Fibroblast of mammary gland (primary cell): ENCODE measurements around the gene ACADS.

ENCODE experiments used
- DNase-seq: peaks from one replicate; pipeline ENCODE4 v3.0.0-alpha.2; 2010; ENCODE audit warnings: low read depth
- H3K4me3 ChIP-seq: 2 replicates; pipeline ENCODE4 v1.5.1; 2011; ENCODE audit warnings: low read depth, mild to moderate bottlenecking, low read length, moderate library complexity; ENCODE audit not compliant: control insufficient read depth
- TF ChIP-seq, protein P1 (sequence below): conservative IDR thresholded peaks from 2 replicates; pipeline ENCODE4 v1.5.1; 2011; ENCODE audit warnings: low read depth, low read length, inconsistent platforms; ENCODE audit not compliant: control insufficient read depth, insufficient read depth

The ACADS gene

DNA sequence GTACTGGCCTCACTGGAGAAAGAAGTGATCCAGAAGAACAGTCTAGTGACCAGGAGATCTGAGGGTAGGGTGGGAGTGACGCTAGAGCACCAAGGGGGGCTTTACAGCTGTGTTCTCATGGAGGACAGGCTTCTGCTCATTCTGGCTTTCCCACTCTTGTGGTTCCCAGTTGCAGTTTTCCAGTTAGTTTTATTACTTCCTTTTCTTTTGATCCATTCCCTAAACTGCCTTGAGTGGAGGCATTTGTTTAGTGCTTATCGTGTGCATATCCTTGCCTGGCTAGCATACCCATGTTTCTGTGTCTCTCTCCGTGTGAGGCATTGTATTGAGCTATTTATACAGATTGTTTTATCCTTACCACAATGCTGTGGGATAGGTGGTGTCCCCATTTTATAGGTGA, 34.6 kb upstream of the ACADS start:
- no peak overlapping the region for H3K4me3 ChIP-seq
- TF ChIP-seq, protein P1, sequence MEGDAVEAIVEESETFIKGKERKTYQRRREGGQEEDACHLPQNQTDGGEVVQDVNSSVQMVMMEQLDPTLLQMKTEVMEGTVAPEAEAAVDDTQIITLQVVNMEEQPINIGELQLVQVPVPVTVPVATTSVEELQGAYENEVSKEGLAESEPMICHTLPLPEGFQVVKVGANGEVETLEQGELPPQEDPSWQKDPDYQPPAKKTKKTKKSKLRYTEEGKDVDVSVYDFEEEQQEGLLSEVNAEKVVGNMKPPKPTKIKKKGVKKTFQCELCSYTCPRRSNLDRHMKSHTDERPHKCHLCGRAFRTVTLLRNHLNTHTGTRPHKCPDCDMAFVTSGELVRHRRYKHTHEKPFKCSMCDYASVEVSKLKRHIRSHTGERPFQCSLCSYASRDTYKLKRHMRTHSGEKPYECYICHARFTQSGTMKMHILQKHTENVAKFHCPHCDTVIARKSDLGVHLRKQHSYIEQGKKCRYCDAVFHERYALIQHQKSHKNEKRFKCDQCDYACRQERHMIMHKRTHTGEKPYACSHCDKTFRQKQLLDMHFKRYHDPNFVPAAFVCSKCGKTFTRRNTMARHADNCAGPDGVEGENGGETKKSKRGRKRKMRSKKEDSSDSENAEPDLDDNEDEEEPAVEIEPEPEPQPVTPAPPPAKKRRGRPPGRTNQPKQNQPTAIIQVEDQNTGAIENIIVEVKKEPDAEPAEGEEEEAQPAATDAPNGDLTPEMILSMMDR = no peak
- no peak for DNase-seq

DNA sequence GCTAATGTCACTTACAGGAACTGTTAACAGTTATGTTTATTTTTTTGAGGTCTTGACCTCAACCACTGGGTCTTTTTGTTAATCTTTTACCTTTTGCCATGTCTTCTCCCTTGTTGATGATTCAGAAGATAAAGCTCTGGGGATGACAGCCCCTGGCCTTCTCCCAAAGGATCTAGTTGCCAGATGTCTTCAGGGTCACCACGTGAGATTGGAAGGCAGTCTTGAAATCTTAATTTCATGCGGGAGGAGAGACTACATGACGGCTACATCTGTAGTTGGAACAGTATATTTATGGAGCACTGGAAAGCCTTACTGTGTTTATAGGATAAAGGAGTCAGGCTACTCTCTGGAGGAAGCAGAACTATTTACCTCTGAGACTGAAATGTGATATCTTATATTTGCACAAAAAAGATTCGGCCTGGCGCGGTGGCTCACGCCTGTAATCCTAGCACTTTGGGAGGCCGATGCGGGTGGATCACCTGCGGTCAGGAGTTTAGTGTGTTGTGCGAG, 33.0 kb upstream of the ACADS start:
- peak; percentile 51 for DNase-seq
- TF ChIP-seq, protein P1 = no peak
- no peak overlapping the region for H3K4me3 ChIP-seq

DNA sequence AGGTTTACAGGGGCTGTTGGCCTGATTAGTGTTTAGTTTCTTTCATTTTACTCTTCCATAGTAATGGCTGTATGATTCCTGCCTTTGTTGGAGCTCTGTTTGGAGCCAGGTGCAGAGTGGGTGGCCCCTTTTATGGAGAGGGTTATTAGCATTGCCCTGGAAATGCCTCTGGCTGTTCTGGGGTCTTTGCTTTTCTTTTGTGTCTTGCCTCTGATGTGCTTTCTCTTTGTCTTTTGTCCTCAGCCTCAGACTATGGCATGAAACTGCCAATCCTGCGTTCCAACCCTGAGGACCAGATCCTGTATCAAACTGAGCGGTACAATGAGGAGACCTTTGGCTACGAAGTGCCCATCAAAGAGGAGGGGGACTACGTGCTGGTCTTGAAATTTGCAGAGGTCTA, 31.8 kb upstream of the ACADS start:
- TF ChIP-seq, protein P1 = no peak
- no peak for DNase-seq
- no peak overlapping the region for H3K4me3 ChIP-seq

DNA sequence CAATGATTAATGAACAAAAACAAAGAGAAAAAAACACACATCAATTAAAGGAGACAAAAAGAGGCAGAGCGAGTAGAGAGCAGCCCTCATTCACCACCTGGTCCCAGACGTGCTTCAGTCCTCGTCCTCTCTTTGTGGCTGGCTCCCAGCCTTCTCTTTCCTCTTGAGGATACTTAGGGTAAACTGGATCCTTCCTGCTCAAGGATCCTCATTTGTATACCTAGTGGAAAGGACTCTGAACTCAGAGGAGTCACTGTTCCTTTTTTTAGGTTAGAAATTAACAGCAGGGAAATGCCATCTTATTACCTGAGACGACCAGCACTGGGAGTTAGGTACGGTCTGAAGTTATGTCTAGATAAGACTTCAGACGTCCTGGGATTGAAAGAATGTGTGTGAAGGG, 29.0 kb upstream of the ACADS start:
- TF ChIP-seq, protein P1 = no peak
- H3K4me3 ChIP-seq = no peak overlapping the region
- DNase-seq = no peak

DNA sequence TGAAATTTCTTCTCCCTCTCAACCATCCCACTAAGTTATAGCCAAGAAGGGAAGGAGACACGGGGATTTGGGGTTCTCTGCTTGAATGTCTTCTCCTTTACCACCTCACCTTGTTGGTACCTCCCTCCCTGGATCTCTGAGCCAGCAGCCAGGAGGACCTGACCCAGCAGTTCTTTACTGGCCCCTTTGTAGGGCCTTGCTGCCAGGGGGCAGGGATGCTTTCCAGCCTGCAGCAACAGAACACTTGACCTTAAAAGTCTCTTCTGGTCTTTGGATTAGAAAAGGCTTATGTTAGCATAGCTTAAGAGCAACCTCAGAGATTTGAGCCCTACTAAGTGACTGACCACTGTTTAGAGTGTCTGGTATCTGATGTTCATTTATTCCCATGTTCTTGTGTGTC, 28.3 kb upstream of the ACADS start:
- no peak for DNase-seq
- no peak overlapping the region for H3K4me3 ChIP-seq
- TF ChIP-seq, protein P1 = no peak

DNA sequence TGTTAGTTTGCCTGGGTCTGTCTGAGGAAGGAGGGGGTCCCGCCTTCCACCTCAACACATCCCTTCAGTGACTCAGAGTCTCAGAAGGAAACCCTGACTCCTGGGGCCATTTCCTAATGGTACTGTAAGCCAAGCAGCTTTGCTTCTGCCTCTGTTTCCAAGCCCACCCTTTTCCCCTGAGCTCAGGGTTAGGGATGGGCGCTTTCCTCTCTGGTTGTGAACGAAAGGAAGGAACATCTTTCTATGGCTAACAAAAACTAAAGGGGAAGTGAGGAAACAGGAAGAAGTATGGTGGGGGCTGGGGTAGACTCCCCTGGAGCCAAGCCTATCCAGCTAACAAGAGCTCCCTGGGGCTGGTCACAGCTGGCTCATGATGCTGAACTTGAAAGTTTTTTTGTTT, 27.0 kb upstream of the ACADS start:
- TF ChIP-seq, protein P1 = no peak
- DNase-seq = no peak
- H3K4me3 ChIP-seq = no peak overlapping the region

DNA sequence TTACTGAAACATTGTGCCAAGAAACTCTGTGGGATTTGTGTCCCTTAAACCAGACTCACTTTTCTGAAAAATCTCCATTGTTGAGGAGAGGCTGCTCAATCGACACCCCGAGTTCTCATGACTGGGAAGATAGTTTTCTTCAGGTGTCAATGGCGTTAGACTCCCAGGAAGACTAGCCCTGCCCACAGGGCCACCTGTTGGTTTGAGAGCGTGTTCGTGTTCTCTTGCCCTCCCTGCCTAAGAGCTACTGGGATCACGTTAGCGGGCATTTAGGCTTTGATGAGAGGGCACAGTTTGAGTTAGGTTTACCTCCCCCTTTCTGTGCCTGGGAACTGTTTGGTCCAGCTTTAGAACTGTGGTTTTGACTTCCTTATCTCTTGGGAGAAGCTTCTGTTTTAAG, 26.1 kb upstream of the ACADS start:
- DNase-seq = no peak

More for the DNA sequence above, 26.1 kb upstream of the ACADS start:
- H3K4me3 ChIP-seq = no peak overlapping the region
- TF ChIP-seq, protein P1 = no peak
